Measurements from ENCODE around the gene CFAP410.

DNA sequence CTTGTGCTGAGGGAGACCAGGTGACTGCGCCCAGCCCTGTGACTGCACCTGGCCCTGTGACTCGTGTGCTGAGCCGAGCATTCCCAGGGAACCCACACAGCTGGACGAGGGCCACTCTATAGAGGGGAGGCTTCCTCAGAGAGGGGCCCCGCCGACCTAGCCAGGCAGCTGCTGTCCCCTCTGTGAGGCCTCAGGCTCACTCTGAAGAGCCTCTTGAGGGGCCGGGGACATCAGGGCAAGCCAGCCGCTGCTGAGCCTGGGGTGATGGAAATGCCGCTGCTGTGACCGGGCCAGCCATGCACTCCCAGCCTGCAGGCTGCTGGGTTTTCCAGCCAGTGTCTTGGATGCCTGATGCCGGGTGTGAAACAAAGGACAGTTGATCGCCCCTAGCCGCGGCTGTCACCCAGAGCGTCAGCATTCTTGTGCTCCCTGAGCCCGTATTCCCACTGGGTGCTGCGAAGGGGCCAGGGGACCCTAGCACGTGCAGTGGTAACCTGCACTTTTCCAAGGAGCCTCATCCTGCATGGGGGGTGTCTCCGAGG lies 21.9 kb downstream of the CFAP410 start:
- TF ChIP-seq, protein P1, sequence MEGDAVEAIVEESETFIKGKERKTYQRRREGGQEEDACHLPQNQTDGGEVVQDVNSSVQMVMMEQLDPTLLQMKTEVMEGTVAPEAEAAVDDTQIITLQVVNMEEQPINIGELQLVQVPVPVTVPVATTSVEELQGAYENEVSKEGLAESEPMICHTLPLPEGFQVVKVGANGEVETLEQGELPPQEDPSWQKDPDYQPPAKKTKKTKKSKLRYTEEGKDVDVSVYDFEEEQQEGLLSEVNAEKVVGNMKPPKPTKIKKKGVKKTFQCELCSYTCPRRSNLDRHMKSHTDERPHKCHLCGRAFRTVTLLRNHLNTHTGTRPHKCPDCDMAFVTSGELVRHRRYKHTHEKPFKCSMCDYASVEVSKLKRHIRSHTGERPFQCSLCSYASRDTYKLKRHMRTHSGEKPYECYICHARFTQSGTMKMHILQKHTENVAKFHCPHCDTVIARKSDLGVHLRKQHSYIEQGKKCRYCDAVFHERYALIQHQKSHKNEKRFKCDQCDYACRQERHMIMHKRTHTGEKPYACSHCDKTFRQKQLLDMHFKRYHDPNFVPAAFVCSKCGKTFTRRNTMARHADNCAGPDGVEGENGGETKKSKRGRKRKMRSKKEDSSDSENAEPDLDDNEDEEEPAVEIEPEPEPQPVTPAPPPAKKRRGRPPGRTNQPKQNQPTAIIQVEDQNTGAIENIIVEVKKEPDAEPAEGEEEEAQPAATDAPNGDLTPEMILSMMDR (IDR thresholded peaks at IDR 0.05), result no peak
- no peak for TF ChIP-seq POLR2AphosphoS5 (IDR thresholded peaks at IDR 0.05; ENCODE audit: insufficient read depth in 1 of 2, low read depth in 1 of 2)

Data from vagina (tissue), 2 donors.